ENCODE results near the gene RPS3.

The RPS3 gene

DNA sequence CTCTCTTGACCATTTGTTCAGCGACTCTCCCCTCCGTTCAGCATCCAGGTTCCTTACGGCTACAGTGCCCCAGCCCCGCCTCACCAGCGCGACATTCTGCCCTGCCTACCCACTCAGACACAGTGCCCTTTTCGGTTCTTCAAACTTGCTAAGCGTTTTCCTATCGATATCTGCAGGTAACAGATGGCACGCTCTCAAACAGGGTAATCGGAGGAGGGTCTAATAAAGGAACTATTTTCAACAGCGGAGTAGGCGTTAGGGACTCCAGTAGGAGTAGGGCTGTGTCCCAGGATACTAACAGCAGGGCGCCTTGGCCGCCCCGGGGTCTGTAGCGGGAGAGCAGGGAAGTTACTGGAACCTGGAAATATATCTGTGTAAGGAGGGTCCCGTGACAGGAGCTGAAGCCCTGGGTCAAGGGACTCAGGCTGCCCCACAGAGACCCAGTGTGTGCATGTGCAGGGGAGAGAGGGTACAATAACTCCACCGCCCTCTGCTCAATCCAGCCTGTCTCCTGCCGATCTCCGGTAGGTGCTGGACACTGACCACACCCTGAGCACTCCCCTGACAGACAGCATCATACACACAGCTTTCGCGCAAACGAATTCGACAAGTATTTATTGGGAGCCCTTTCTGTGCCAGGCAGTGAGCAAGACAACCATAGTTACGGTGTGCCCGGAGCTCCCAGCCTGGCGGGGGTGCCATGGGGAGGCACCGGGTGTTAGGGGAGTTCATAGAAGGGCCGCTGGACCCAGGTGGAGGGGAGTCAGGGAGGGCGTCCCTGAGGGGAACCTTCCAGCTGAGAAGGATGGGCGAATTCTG lies 31.6 kb downstream of the RPS3 start:
- H3K4me3 ChIP-seq (ENCODE audit: low read length): peak overlapping the region; percentile 51
- no peak for DNase-seq (ENCODE audit: low read depth, low spot score)

- no peak for DNase-seq (ENCODE audit: low read depth, low spot score)
- H3K4me3 ChIP-seq (ENCODE audit: low read length): no peak overlapping the region
Observed at GRCh38 chr11:75431533-75432525, 32.5 kb downstream of the RPS3 start.

DNA sequence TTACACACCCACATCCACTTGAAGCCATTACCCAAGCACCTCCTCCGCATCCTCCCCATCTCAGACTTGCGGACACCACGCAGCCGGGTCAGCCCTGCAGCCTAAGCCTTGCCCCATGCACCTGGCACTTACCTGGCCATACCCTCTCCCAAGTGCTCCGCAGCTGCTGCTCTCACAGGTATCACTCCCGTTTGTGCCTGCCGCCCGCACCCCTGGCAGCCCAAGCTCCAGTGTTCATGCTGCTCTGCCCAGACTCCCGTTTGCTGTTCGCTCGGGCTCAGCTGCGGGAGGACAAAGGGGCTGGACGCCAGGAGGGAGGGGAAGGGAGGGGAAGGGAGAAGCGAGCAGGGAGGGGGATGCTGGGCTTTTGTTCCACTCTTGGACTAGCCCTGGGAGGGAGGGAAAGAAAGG lies 33.6 kb downstream of the RPS3 start, which contains the start of gene KLHL35:
Gene KLHL35, minus strand, starts transcription at position 293 of the 411 bp plus-strand sequence. CDS start 2,574 bp downstream, outside the sequence.
- H3K4me3 ChIP-seq (ENCODE audit: low read length): no peak within 1 kb of the TSS
- DNase-seq (ENCODE audit: low read depth, low spot score): no peak

DNA sequence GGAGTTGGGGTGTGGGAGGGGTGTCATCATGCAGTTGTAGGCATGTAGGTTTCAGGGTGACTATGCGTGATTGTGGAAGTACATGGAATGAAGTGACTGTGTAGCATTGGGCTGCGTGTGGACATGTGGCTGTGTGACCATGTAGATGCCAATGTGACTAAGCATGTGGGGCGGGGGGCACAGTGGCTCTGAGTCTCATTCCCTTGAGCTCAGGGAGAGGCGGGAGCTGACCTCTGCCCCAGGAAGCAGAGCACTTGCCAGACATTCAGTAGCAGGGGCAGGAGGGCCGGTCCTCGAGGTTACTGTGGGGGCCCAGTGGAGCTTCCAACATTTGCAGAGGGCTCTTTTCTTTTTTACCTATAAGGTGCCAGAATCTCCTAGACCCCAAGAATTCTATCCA lies 34.1 kb downstream of the RPS3 start:
- DNase-seq (ENCODE audit: low read depth, low spot score): no peak
- no peak overlapping the region for H3K4me3 ChIP-seq (ENCODE audit: low read length)

- DNase-seq (ENCODE audit: low read depth, low spot score): no peak
- H3K4me3 ChIP-seq (ENCODE audit: low read length): no peak overlapping the region
Observed at GRCh38 chr11:75434051-75434450, 34.7 kb downstream of the RPS3 start.

GRCh38 chr11:75434886-75435570 lies 35.7 kb downstream of the RPS3 start:
- DNase-seq (ENCODE audit: low read depth, low spot score): no peak
- no peak overlapping the region for H3K4me3 ChIP-seq (ENCODE audit: low read length)

GRCh38 chr11:75435571-75435925 lies 36.2 kb downstream of the RPS3 start:
- no peak overlapping the region for H3K4me3 ChIP-seq (ENCODE audit: low read length)
- no peak for DNase-seq (ENCODE audit: low read depth, low spot score)

- no peak for DNase-seq (ENCODE audit: low read depth, low spot score)
Observed at GRCh38 chr11:75436806-75437205, 37.5 kb downstream of the RPS3 start.

GRCh38 chr11:75437966-75438659 lies 38.8 kb downstream of the RPS3 start:
- no peak for DNase-seq (ENCODE audit: low read depth, low spot score)
- H3K4me3 ChIP-seq (ENCODE audit: low read length): no peak overlapping the region

More at GRCh38 chr11:75436806-75437205, 37.5 kb downstream of the RPS3 start:
- H3K4me3 ChIP-seq (ENCODE audit: low read length): no peak overlapping the region

- no peak for DNase-seq (ENCODE audit: low read depth, low spot score)
- no peak overlapping the region for H3K4me3 ChIP-seq (ENCODE audit: low read length)
Observed at GRCh38 chr11:75439026-75439425, 39.7 kb downstream of the RPS3 start.

DNA sequence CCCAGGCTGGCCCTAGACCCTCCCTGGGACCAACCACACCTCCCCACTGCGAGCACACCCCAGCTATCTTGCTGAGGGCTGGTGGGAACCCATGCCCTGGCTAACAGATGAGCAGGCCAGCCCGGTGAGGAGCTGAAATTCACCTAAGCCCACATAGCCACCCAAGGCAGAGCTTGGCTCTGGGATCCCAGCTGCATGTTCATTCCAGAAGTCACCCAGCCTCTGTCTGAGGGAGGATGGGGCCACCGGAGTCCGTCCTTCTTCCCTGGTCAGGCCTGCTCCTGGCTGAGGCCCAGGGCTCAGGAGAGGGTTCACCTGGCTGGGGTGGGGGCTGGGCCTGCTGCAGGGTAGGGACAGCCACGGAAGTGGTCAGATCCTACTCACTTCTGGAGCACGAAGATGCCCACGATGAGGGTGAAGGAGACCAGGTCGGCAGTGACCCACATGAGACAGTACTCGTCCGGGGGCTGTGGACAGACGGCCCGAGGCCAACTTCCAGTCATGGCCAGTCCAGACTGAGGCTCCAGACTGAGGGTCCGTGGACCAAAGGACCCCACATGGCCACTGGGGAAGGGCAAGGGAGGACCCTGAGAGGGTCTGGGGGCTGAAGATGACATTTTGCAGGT lies 40.3 kb downstream of the RPS3 start:
- DNase-seq (ENCODE audit: low read depth, low spot score): no peak
- H3K4me3 ChIP-seq (ENCODE audit: low read length): no peak overlapping the region

GRCh38 chr11:75440960-75441803 lies 41.9 kb downstream of the RPS3 start:
- no peak for DNase-seq (ENCODE audit: low read depth, low spot score)
- no peak overlapping the region for H3K4me3 ChIP-seq (ENCODE audit: low read length)

DNA sequence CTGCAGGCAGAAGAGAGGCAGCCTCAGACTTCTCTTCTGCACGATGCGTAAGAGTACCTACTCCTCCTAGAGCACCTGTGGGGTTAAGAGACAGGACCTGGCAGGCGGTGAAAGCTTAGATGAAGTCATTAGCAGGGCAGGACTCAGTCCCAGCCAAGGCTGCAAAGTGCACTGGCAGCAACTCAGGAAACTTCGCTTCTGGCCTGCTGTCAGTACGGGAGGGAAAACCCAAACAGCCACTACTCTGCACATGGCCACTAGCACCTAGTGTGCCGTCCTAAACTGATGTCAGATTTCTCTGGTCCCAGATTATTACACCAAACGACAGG lies 42.5 kb downstream of the RPS3 start:
- DNase-seq (ENCODE audit: low read depth, low spot score): no peak
- no peak overlapping the region for H3K4me3 ChIP-seq (ENCODE audit: low read length)

DNA sequence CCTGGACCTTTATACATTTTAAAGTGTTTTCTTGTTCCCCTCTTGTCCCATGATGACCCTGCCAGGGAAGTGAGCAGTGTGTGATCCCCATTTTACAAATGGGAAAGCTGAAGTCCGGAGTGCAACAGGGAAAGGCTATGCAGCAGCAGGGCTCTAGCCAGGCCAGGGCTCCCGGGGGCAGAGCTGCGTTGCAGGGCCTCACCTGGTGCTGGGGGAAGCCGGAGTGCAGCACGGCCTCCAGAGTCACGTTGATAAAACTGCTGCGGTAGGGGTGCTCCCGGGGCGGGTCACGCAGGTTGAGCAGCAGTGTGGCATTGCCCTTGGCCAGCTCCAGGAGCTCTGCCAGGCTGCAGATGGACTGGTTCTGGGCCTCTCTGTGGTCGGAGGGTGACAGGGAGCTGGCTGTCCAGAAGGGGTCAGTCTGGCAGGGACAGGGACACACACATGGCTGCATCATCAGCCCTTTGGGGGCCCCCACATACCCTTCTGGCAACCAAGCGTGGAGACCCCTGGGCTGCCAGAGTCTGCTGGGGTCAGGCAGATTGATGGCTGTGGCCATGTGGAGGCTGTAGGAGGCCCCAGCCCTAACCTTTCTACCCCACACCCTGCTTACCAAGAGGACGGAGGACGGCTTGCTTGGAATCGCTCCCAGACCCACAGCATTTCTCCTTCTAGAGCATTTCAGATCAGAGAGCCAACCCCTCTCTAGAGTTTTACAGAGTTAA lies 43.0 kb downstream of the RPS3 start:
- no peak overlapping the region for H3K4me3 ChIP-seq (ENCODE audit: low read length)
- DNase-seq (ENCODE audit: low read depth, low spot score): no peak

DNA sequence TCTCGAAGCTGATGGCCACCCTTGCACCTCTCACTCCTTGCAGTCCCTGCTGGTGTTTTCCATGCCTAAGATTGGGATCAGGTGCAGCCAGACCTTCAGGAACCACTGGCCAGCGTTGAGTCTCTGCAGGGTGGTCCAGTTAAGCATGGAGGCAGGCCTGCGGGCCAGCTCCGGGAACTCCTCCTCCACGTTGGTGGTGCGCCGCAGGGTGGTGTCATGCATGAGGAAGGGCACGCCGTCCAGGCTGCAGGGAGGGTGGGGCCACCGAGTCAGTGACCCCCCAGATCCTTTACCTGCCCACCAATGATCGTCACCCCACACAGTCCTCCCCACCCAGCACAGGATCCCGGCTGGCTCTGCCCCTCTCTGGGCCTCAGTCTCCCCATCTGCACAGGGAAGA lies 43.7 kb downstream of the RPS3 start:
- H3K4me3 ChIP-seq (ENCODE audit: low read length): no peak overlapping the region
- no peak for DNase-seq (ENCODE audit: low read depth, low spot score)

DNA sequence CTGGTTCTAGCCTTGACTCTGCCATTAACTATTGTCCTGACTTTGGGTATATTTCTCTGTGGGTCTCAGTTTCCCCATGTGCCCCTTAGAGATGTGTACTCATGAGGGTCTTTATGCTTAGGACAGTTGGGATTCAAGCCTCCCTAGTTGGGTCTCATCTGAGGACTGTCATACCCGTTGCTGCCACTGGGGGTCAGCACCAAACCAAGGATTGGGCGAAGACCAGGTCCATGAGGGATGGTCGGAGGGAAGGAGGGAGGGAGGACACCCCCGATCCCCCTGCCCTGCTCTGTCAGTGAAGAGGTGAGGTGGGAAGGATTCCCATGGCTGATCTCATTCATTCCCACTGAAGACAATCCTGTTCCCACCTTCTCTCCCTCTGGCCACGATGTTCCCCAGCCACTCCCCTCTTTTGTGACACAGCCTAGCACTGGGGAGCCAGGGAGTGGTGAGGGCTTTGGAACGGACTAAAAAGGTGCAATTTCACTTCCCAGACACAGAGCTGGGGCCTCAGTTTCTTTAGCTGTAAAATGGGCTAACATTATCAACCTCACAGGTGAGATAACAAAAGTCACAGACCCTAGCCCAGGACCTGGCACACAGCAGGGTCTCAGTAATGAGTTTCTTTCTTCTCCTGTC lies 46.1 kb downstream of the RPS3 start:
- H3K4me3 ChIP-seq (ENCODE audit: low read length): no peak overlapping the region
- peak; percentile 34 for DNase-seq (ENCODE audit: low read depth, low spot score)

DNA sequence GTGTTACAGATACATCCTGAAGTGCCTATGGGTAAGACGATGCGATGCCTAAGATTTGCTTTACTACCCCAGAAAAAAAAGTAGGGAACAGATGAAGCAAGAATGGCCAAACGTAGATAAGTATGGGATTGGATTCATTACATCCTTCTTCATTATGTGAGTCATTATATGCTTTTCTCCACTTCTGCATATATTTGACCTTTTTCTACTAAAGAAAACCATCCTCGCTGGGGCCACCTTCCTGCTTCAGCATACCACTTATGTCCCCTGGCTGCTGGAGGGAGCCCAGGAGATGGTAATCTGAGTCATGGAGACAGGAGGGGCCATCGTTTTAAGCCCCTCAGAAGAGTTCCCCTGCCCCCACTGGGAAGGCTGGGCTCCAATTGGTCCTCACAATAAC lies 48.1 kb downstream of the RPS3 start:
- DNase-seq (ENCODE audit: low read depth, low spot score): no peak
- H3K4me3 ChIP-seq (ENCODE audit: low read length): no peak overlapping the region
